Ishikawa (cell line): ENCODE data around the gene SSBP3.

Experiments
- CEBPB ChIP-seq: IDR thresholded peaks from 2 replicates; pipeline ENCODE4 v1.6.1; 2012
- CREB1 ChIP-seq: IDR thresholded peaks from 2 replicates; pipeline ENCODE4 v1.6.1; 2012; ENCODE audit warnings: low read depth
- EGR1 ChIP-seq: IDR thresholded peaks from 2 replicates; pipeline ENCODE4 v1.6.1; 2012
- EP300 ChIP-seq: IDR thresholded peaks from 2 replicates; pipeline ENCODE4 v1.6.1; 2012; ENCODE audit warnings: borderline replicate concordance
- FOXM1 ChIP-seq: IDR thresholded peaks from 2 replicates; pipeline ENCODE4 v1.6.1; 2012; ENCODE audit warnings: low read depth, borderline replicate concordance
- NFIC ChIP-seq: IDR thresholded peaks from 2 replicates; pipeline ENCODE4 v1.6.1; 2012
- RAD21 ChIP-seq: IDR thresholded peaks from 2 replicates; pipeline ENCODE4 v1.6.1; 2012; ENCODE audit warnings: low read depth
- TAF1 ChIP-seq: IDR thresholded peaks from 2 replicates; pipeline ENCODE4 v1.6.1; 2012; ENCODE audit warnings: low read depth, mild to moderate bottlenecking
- TCF12 ChIP-seq: IDR thresholded peaks from 2 replicates; pipeline ENCODE4 v1.6.1; 2012; ENCODE audit warnings: low read depth
- TEAD4 ChIP-seq: IDR thresholded peaks from 2 replicates; pipeline ENCODE4 v1.6.1; 2012
- USF1 ChIP-seq: IDR thresholded peaks from 2 replicates; pipeline ENCODE4 v1.6.1; 2012
- YY1 ChIP-seq: IDR thresholded peaks from 2 replicates; pipeline ENCODE4 v1.6.1; 2012; ENCODE audit warnings: low read depth
- ZBTB7A ChIP-seq: IDR thresholded peaks from 2 replicates; pipeline ENCODE4 v1.6.1; 2012; ENCODE audit warnings: low read depth
- TF ChIP-seq, protein P1 (sequence below): IDR thresholded peaks from 2 replicates; pipeline ENCODE4 v1.6.1; 2012
- TF ChIP-seq, protein P2 (sequence below): IDR thresholded peaks from 2 replicates; pipeline ENCODE4 v1.6.1; 2012; ENCODE audit warnings: low read depth, mild to moderate bottlenecking

SSBP3 gene

DNA sequence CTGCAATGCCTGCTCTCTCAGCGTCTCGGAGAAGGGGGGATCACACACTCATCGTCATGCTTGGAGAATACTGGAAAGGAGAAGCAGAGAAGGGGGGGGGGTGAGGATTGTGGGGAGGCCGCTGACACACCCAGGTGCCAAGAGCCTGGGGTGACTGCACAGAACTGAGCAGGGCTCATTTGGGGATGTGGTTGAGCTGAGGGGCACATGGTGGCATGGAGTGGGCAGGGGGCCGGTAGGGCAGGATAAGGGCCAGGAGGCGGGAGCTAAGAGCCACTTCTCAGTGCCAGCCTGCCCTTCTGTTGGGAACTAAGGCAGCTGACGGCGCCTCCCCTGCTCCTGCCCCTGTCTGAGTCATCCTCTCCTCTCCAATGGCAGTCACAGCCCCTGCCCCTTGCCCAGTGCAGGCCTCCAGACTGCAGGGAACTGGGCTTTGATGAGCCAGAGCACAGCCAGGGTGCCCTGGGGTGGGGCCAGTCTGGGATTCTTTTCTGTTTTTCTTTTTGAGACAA lies 179.0 kb downstream of the SSBP3 start:
- TF ChIP-seq NFIC (no peak), TAF1 (no peak), ZBTB7A (no peak), CREB1 (no peak), USF1 (no peak), RAD21 (no peak), TCF12 (no peak), YY1 (no peak), TEAD4 (no peak), EGR1 (no peak), CEBPB (no peak), EP300 (no peak), FOXM1 (no peak)
- TF ChIP-seq, protein P1, sequence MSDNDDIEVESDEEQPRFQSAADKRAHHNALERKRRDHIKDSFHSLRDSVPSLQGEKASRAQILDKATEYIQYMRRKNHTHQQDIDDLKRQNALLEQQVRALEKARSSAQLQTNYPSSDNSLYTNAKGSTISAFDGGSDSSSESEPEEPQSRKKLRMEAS: no peak
- TF ChIP-seq, protein P2, sequence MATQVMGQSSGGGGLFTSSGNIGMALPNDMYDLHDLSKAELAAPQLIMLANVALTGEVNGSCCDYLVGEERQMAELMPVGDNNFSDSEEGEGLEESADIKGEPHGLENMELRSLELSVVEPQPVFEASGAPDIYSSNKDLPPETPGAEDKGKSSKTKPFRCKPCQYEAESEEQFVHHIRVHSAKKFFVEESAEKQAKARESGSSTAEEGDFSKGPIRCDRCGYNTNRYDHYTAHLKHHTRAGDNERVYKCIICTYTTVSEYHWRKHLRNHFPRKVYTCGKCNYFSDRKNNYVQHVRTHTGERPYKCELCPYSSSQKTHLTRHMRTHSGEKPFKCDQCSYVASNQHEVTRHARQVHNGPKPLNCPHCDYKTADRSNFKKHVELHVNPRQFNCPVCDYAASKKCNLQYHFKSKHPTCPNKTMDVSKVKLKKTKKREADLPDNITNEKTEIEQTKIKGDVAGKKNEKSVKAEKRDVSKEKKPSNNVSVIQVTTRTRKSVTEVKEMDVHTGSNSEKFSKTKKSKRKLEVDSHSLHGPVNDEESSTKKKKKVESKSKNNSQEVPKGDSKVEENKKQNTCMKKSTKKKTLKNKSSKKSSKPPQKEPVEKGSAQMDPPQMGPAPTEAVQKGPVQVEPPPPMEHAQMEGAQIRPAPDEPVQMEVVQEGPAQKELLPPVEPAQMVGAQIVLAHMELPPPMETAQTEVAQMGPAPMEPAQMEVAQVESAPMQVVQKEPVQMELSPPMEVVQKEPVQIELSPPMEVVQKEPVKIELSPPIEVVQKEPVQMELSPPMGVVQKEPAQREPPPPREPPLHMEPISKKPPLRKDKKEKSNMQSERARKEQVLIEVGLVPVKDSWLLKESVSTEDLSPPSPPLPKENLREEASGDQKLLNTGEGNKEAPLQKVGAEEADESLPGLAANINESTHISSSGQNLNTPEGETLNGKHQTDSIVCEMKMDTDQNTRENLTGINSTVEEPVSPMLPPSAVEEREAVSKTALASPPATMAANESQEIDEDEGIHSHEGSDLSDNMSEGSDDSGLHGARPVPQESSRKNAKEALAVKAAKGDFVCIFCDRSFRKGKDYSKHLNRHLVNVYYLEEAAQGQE: no peak

DNA sequence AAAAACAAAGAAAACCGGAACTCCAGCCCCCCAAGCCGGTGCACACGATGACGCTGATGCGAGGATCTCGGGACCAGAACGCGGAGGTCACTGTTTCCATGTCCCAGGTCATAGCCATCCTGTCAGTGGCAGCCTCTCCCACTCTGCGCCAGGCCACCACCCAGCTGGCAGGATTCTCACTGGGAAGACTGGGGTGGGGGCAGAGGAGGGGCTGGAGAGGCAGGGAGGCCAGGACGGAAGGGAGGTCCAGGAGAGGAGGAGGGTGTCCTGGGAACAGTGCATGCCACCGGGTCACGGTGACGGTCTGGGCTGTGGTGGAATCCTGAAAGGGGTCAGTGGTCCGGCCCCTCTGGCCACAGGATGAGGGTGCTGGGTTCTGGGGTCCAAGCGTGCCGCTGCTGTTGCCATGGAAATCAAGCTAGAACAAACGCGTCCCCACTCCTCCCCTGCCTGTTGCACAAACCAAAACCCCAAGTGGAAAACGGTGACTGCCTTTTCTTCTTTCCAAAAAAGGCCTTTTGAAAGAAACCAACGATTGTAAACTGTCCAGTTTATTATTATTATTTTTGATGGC lies 180.1 kb downstream of the SSBP3 start:
- TF ChIP-seq TEAD4 (no peak), CREB1 (no peak), YY1 (no peak), TAF1 (no peak), EGR1 (no peak), FOXM1 (no peak), EP300 (no peak), CEBPB (no peak), RAD21 (no peak), TCF12 (no peak), ZBTB7A (no peak), NFIC (no peak), USF1 (no peak)
- TF ChIP-seq, protein P2: no peak
- TF ChIP-seq, protein P1: no peak

- TF ChIP-seq CREB1: no peak
- no peak for TF ChIP-seq ZBTB7A
- no peak for TF ChIP-seq YY1
- TF ChIP-seq TEAD4: no peak
- no peak for TF ChIP-seq FOXM1
- TF ChIP-seq EP300: no peak
- TF ChIP-seq, protein P1: no peak
- TF ChIP-seq NFIC: no peak
- TF ChIP-seq, protein P2: no peak
- TF ChIP-seq EGR1: no peak
- TF ChIP-seq USF1: no peak
- TF ChIP-seq TCF12: no peak
- TF ChIP-seq TAF1: no peak
- TF ChIP-seq RAD21: no peak
- no peak for TF ChIP-seq CEBPB
Observed at GRCh38 chr1:54225378-54225777, 180.8 kb downstream of the SSBP3 start.
